Hippocampal formation (tissue), 2 donors: ENCODE results near the gene ETV7.
"Not testable (repeated sequence)": the region's sequence is repeated elsewhere in the genome, so short reads cannot be mapped to it uniquely, and the experiment has no call there.

Experiments
- DNase-seq, 2 donors: peaks; one replicate each; lab custom pipeline; 2025; lab: John Stamatoyannopoulos, UW

ETV7 gene

DNA sequence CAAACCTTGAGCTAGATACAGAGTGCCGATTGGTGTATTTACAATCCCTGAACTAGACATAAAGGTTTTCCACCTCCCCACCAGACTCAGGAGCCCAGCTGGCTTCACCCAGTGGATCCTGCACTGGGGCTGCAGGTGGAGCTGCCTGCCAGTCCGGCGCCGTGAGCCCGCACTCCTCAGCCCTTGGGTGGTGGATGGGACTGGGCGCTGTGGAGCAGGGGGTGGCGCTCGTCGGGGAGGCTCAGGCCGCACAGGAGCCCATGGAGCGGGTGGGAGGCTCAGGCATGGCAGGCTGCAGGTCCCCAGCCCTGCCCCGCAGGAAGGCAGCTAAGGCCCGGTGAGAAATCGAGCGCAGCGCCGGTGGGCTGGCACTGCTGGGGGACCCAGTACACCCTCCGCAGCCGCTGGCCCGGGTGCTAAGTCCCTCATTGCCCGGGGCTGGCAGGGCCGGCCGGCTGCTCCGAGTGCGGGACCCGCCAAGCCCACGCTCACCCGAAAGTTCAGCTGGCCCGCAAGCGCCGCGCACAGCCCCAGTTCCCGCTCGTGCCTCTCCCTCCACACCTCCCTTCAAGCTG, 23.3 kb downstream of the ETV7 start:
- DNase-seq = not testable (repeated sequence)

DNA sequence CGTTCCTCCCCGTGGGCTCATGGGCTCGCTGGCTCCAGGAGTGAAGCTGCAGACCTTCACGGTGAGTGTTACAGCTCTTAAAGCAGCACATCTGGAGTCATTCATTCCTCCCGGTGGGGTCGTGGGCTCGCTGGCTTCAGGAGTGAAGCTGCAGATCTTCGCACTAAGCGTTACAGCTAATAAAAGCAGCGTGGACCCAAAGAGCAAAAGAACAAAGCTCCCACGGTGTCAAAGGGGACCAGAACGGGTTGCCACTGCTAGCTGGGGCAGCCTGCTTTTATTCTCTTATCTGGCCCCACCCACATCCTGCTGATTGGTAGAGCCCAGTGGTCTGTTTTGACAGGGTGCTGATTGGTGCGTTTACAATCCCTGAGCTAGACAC, 24.1 kb downstream of the ETV7 start:
- DNase-seq = not testable (repeated sequence)

DNA sequence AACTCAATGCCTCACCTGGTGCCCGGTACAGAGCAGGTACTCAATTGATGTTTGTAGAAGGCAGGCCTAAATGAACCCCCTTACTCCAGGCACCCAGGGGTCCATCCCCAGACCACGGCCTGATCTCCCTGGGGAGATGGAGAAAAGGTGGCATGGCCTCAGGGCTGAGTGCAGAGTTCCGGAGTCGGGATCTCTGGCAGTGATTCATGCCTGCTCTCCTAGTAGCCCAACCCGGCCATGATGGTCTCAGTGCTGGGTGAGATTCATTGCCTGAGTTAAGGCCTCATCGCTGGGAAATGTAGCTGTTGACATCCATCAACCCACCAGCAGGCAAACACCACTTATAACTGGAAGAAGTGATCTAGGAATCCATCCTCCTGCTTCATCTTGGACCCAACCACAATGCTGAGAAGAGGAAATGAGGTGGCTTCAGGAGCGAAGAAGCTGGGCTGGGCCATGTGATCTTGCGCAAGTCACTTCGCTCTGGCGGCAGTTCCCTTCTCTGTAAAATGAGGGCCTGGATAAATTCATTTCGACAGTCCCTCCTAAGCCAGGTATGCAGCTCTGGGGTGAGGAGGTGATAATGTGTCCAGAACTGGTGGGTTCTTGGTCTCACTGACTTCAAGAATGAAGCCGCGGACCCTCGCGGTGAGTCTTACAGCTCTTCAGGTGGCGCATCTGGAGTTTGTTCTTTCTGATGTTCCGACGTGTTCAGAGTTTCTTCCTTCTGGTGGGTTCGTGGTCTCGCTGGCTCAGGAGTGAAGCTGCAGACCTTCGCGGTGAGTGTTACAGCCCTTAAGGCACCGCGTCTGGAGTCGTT, 24.7 kb downstream of the ETV7 start:
- DNase-seq = no peak

GRCh38 chr6:36361071-36361470, 26.4 kb downstream of the ETV7 start:
- DNase-seq = no peak

- DNase-seq = peak; percentile 75 to 78
Observed at GRCh38 chr6:36360241-36361054, 27.0 kb downstream of the ETV7 start.

GRCh38 chr6:36358226-36358915, 29.1 kb downstream of the ETV7 start:
- peak; percentile 49 to 77 for DNase-seq

- no peak for DNase-seq
Observed at GRCh38 chr6:36357872-36358225, 29.6 kb downstream of the ETV7 start.

DNA sequence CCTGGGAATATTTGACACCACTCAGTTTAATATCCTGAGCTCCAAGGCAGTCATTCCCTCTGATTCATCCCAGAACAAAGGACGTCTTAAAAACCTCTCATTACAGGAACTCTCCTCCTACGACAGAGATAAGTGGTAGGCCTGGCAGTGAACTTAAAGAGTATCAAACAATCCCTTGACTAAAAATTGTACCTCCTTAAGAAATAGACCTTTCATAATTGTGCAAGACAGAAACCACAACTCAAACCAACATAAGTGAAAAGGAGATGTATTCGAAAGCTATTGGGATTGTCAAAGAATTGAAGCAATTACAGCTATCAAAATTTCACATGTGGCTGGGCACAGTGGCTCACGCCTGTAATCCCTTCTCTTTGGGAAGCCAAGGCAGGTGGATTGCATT, 31.6 kb downstream of the ETV7 start:
- no peak for DNase-seq

DNA sequence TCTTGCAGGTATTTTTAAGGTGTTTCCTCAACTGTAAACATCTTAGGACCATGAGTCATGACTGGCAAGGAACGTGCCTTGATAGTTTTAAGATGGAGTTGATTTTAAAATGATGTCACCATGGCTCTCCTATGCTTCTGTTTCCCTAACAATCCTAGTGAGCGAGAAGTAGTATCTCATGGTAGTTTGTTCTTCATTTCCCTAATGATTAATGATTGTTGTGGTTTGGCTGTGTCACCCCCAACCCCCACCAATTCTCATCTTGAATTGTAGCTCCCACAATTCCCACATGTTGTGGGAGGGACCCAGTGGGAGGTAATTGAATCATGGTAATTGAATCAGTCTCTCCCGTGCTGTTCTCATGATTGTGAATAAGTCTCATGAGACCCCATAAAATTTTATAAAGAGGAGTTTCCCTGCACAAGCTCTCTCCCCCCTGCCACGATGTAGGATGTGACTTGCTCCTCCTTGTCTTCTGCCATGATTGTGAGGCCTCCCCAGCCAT, 34.0 kb downstream of the ETV7 start:
- no peak for DNase-seq

DNA sequence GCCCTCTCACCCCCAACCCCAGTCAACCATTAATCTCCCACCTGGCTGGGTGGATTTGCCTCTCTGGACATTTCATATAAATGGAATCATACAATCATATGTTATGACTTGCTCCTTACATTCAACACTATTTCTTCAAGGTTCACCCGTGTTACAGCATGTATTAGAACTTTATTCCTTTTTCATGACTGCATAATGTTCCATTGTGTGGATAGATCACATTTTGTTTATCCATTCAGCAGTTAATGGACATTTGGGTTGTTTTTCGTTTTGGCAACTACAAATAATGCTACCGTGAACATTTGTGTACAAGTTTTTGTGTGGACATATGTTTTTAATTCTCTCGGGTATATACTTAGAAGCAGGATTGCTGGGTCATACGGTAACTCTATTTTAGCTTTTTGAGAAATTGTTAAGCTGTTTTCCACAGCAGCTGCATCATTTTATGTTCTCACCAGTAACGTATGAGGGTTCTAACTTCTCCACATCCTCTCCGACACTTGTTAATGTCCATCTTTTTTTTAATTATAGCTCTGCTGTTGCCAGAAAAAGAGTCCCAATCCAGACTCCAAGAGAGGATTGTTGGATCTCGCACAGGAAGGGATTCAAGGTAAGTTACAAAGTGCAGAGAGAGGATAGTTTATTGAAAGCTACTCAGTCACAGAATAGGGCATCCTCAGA, 34.9 kb downstream of the ETV7 start:
- DNase-seq = no peak

GRCh38 chr6:36350681-36351571, 36.5 kb downstream of the ETV7 start:
- no peak for DNase-seq

DNA sequence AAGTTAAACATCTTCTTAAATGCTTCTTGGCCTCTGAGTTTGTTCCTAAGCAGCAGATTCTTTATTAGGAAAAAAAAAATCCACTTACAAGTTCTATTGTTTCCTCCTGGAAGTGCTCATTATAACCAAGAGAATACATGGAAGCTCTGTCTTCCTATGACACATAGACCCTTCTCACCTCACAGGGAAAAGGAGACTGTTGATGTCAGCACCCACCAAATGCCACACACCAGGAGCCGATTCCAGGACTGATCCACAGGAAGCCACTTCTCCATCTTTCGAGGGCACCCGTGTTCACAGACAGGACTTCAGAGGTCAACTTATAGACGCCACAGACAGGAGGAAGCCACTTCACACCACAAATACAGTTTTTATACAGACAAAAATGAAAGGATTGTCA, 37.4 kb downstream of the ETV7 start:
- no peak for DNase-seq

DNA sequence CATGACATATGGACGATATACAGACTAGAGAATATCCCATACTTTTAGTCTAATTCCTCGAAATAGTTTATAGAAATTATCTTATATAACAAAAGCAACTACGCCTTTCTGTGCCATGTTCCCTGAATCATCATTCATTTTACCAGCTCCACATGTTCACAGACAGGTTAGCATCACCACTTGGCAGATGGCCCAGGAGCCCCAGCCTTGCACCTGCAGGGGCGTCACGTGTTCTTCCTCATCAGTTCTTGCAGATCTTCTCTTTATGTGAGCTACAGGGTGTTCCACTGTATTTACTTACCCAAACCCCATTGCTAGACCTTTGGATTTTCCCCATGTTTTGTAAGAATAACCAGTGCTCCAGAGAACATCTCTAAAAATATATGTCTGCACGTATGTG, 38.2 kb downstream of the ETV7 start:
- no peak for DNase-seq

- DNase-seq = no peak
Observed at GRCh38 chr6:36347621-36348020, 39.8 kb downstream of the ETV7 start.

DNA sequence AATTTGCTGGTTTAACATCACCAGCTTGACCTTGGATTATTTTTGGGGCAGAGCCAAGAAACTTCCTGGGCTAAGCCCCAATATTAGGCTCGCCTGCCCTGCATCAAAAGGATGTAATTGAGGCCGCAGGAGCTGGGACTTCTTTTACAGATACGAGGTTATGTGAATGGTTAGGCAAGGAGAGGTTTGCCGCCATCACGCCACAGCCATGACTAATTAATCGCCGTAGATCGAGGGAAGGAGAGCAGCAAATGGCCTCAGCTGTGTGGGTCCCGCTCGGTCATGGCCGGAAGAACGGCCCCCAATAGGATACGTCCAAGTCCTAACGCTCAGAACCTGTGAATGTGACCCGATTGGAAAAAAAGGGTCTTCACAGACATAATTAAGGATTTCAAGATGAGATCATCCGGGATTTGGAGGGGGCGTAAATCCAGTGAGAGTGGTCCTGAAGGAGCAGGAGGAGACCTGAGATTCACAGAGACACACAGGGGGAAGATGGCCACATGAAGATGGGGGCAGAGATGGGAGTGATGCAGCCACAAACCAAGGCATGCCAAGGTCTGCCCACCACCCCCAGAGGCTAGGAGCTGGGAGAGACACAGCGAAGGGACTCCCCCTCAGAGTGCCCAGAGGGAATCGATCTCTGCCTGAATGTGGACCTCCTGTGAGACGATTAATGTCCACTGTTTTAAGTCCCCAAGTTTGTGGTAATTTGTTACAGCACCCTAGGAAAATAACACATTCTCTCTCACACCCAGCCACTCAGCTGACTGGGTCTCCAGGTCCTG, 40.8 kb downstream of the ETV7 start:
- no peak for DNase-seq

DNA sequence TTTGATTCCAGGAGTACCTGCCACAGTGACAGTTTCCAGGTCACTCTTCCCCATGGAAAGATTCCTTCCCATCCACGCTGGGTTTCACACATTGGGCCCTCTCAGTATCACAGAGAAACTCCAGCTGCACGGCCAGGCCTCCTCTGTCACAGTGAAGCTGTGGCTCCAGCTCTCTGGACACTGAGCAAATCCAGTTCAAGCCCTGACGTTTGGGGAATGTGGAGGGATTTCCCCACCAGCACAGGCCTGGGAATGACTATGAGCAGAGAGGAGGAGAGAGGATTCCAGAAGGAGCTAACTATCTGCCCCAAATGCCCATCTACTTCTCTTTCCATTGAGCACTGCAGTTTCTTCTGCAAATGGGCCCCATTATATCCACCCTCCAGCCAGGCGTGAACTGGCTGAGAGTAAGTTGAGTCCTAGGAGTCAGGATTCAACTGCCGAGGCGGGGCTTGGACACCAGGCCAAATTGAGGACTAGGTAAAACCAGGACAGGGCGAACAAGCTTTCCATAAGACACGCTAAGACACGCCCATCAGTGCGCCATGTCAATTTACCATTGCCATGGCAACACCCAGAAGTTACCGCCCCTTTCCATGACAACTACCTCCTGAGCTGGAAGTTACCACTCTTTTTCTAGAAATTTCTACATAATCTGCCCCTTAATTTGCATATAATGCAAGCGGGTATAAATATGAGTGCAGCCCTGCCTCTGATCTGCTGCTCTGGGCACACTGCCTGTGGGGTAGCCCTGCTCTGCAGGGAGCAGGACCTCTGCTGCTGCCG, 41.6 kb downstream of the ETV7 start:
- no peak for DNase-seq

DNA sequence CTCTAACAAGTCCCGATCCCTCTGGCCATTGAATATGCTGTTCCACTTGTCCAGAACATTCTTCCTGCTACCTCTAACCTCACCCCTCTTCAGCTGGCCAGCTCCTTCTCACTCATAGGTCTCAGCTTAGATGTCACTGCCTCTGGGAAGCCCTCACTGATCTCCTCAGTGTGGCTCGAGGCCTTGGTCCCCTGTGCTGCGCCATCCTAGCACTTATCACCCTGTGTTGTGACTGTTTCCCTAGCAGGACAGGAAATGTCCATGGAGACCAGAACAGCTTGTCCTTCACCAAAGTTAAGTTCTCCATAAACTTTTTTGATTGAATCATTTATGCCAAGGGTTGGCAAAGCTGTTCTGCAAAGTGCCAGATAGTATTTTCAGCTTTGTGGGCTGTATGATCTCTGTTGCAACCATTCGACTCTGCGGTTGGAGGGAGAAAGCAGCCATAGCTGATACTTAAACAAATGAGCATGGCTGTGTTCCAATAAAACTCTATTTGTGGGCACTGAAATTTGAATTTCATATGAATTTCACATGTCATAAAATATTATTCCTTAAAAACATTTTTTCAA, 44.3 kb downstream of the ETV7 start:
- no peak for DNase-seq

DNA sequence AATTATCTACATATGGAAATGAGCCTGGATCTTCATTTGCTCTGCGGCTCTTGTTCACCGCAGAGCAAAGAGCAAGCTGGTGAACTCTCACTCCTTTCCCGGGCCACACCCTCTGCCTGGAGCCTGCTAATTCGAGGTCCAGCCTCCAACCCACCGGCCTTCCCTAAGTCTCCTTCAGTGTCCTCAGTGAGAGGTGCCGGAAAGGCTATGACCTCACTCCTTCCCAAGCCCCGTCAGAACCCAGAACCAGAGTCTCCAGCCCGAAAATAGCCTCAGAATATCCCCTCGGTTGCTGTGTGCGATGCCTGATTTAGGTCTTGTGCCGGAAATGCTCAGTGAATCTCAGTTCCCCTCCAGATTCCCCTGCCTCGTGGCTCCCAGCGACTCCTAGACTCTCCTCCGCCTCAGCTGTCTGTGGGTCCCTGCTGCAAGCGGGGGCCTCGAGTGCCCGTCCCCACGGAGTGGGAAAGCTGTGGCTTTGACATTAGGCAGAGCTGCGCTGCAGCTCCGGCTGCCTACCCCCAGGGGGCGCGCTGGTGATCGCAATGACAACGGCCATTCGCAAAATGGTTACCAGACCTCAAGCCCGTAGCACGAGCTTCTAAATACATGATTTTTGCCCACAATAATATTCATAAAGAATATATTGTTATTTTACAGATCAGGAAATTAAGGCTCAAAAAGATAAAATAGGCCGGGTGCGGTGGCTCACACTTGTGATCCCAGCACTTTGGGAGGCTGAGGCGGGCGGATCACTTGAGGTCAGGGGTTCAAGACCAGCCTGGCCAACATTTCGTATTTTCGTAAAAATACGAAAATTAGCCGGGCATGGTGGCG, 46.6 kb downstream of the ETV7 start:
- DNase-seq = peak in 1 of 2 donors; percentile 43
